ENCODE data around the gene LMOD2.

Gene LMOD2

DNA sequence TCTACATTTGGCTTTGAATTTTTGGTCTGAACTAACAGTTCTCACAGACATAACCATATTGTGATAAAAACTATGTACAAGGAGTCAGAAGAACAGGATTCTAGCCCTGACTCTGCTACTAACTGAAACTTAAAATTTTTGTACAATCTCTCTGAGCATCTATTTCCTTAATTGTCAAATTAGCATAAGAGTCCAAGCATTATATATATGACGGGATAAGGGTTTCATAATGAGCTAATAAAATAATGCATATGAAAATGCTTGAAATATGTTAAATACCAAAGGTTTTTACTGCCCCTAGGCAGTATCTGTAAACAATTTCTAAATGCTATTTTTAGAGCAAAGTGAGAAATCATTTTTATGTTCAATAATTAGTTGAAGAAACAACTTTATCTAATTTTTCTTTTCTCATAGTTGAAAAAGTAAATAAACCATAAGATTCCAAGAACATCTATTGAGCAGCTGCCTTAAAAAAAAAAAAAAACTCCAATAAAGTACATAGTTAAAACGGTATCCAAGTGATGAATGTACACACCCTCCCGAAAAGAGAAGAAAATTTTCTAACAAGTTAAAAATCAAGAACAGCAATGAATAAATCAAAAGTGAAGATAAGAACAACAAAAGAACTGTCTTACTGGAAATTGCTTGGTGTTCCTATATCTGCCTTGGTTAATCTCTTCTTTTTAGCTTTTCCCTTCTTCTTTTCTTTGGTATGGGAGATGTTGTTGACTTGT is 40.4 kb downstream of the LMOD2 start:
- H3K36me3 ChIP-seq: peaks cover 64 to 93% (median 82%) of the 10 kb centered on the region in 11 experiments
- H3K4me1 ChIP-seq: no peaks in the 10 kb centered on the region
- TF ChIP-seq Cebpa-rat (IDR thresholded peaks at IDR 0.05): no peak
- H3K27ac ChIP-seq: no peak overlapping the region
- H4K20me1 ChIP-seq: peaks cover 0 to 30% (median 0%) of the 10 kb centered on the region in 11 experiments; a peak in 4 of 22 replicates
- no peak overlapping the region for H3K4me2 ChIP-seq
- H3K27me3 ChIP-seq: no peaks in the 10 kb centered on the region
- no peaks in the 10 kb centered on the region for H3K9me3 ChIP-seq (replicated peaks in 1 of 11)
- no peak overlapping the region for H3K4me3 ChIP-seq
- no peak overlapping the region for H3K9ac ChIP-seq

DNA sequence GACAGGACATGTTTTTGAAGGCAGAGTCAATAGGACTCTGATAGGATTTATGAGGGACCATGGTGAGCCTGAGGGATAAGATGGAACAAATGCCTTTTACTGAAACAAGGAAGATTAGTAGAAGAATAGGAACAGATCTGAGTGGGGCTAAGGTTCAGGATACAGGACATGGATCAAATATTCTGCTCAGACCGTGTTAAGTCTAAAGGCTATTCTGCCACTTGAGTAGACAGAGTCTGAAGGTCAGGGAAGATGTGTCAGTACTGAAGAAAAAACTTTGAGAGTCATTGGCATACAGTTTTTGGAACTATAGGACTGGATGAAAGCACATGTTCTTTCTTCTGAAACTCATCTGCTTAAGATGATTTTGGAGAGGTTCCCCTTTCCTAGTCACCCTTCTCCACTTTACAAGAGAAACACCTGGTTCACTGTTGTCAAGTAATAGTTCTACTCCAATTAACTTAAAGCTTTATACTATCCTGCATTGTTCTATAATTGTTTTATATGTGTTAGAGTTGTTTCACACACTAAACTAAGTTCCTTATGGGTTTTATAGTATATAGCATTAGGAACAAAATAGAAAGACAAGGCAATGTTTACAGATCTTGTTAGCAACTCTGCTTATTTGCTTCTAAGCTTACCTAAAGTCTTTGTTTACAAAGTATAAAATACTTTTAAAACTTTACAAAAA is 49.7 kb downstream of the LMOD2 start:
- Histone ChIP-seq H3K4me2 (no peak overlapping the region), H3K27me3 (no peaks in the 10 kb centered on the region), H3K9me3 (replicated peaks in 1 of 11) (no peaks in the 10 kb centered on the region), H3K9ac (no peak overlapping the region), H3K4me3 (no peak overlapping the region), H3K27ac (no peak overlapping the region), H4K20me1 (peaks cover 0 to 51% (median 6%) of the 10 kb centered on the region in 11 experiments; a peak in 11 of 22 replicates), H3K36me3 (peaks cover 54 to 84% (median 76%) of the 10 kb centered on the region in 11 experiments), H3K4me1 (no peaks in the 10 kb centered on the region)
- no peak for TF ChIP-seq Cebpa-rat (IDR thresholded peaks at IDR 0.05)

DNA sequence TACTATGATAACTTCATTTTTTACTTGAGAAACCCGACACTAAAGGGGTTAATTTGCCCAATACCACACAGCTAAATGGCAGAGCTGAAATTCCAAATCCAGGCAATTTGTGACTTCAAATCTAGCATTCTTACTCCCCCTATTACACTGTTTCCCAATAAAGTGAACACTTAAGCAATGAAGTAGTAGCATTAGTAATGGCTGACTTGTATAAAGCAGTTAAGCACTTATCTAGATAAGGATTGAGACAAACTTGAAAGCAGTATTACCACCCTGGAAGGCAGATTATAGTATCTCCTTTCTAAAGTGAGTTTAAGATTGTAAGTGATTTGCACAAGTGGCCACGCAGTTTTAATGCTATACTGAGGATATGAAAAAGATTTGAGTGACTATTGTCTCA is 53.9 kb downstream of the LMOD2 start:
- Histone ChIP-seq H3K27me3 (no peaks in the 10 kb centered on the region), H3K4me2 (no peak overlapping the region), H4K20me1 (peaks cover under 1 to 76% (median 22%) of the 10 kb centered on the region in 11 experiments; a peak in 15 of 22 replicates), H3K9me3 (replicated peaks in 1 of 11) (no peaks in the 10 kb centered on the region), H3K27ac (no peak overlapping the region), H3K4me3 (no peak overlapping the region), H3K36me3 (peaks cover 27 to 55% (median 45%) of the 10 kb centered on the region in 11 experiments), H3K9ac (no peak overlapping the region), H3K4me1 (peaks cover 0 to 25% (median 3%) of the 10 kb centered on the region in 10 experiments; a peak in 8 of 20 replicates)
- TF ChIP-seq Cebpa-rat (IDR thresholded peaks at IDR 0.05): no peak

DNA sequence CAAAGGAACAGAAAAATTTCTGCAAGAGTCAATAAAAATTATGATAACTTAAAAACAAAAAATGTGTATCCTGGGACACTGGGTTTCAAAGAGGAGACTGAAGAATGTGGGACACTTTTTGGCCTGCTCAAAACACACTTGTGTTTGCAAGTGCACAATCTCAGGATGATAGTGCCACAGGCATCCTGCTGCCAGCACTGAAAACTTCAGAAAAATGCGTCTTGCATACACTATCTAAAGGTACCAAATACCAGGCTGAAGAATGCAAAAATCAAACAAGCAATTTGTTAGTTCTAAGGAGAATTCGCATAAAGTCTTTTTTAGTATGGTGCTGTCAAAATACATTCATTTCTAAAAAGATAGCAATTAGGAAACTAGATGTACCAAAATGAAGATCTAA is 55.0 kb downstream of the LMOD2 start:
- Histone ChIP-seq H3K27ac (no peak overlapping the region), H3K36me3 (peaks cover 15 to 50% (median 34%) of the 10 kb centered on the region in 11 experiments), H3K4me1 (peaks cover 0 to 25% (median 4%) of the 10 kb centered on the region in 10 experiments; a peak in 8 of 20 replicates), H3K9ac (no peak overlapping the region), H3K27me3 (no peaks in the 10 kb centered on the region), H3K4me3 (no peak overlapping the region), H4K20me1 (peaks cover 6 to 82% (median 30%) of the 10 kb centered on the region in 11 experiments; a peak in 16 of 22 replicates), H3K9me3 (replicated peaks in 1 of 11) (no peaks in the 10 kb centered on the region), H3K4me2 (no peak overlapping the region)
- no peak for TF ChIP-seq Cebpa-rat (IDR thresholded peaks at IDR 0.05)

DNA sequence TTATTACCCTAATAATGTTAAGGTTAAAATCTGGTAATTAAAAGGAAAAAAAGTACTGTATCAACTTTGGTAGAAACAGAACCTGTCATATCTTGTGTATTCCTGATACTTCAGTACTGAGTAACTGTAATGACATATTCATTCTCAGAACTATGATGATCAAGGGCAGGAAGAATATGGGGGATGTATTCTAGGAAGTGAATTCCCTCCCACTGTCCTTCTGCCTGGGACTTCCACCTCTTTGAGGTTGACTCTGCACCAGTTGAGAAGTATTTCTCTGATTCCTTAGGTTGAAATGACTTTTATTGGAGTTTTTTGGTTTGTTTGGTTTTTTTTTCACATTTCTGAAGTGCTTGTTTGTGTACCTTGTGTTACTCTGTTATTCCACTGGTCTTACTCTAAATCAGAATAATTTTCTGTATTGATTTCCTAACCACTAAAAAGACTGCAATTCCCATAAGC is 56.2 kb downstream of the LMOD2 start:
- Histone ChIP-seq H3K27ac (no peak overlapping the region), H3K9me3 (replicated peaks in 1 of 11) (no peaks in the 10 kb centered on the region), H3K4me1 (peaks cover 0 to 25% (median 4%) of the 10 kb centered on the region in 10 experiments; a peak in 8 of 20 replicates), H3K4me3 (no peak overlapping the region), H3K27me3 (no peaks in the 10 kb centered on the region), H4K20me1 (peaks cover 13 to 94% (median 33%) of the 10 kb centered on the region in 11 experiments; a peak in 18 of 22 replicates), H3K4me2 (peak overlapping the region in 2 of 11 experiments; percentile 1 to 31; a peak in 1 of 22 replicates), H3K9ac (no peak overlapping the region), H3K36me3 (peaks cover 21 to 50% (median 31%) of the 10 kb centered on the region in 11 experiments)
- no peak for TF ChIP-seq Cebpa-rat (IDR thresholded peaks at IDR 0.05)

DNA sequence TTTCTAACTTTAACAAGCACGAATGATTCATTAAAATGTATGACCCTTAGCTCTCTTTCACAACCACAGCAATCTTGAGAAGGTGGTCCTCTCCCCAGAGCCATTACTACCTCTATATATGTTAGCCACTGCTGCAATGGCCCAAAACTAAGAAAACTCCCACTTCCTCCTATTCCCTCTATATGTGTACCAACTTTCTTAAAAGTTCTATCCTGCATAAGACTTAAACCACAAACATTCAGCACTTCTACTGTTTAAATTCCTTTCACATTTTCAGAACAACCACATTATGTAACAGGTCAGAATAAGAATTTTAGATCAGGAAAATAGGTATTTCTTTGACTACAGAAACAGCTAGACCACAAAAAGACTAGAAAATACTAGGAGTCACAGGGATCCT is 57.0 kb downstream of the LMOD2 start:
- Histone ChIP-seq H4K20me1 (peaks cover 15 to 94% (median 38%) of the 10 kb centered on the region in 11 experiments; a peak in 21 of 22 replicates), H3K9ac (no peak overlapping the region), H3K27me3 (no peaks in the 10 kb centered on the region), H3K4me1 (peaks cover 0 to 25% (median 4%) of the 10 kb centered on the region in 10 experiments; a peak in 8 of 20 replicates), H3K9me3 (replicated peaks in 1 of 11) (no peaks in the 10 kb centered on the region), H3K36me3 (peaks cover 17 to 50% (median 30%) of the 10 kb centered on the region in 11 experiments), H3K4me2 (peak overlapping the region in 3 of 11 experiments; percentile 19 to 53 (median 27); a peak in 2 of 22 replicates), H3K4me3 (no peak overlapping the region), H3K27ac (no peak overlapping the region)
- no peak for TF ChIP-seq Cebpa-rat (IDR thresholded peaks at IDR 0.05)
